Endothelial cell of hepatic sinusoid (primary cell): ENCODE results near the gene KRT83.
"Not testable (repeated sequence)": the region's sequence is repeated elsewhere in the genome, so short reads cannot be mapped to it uniquely, and the experiment has no call there.

ENCODE experiments used
- in situ Hi-C: cut with HindIII; loops from 2 replicates; pipeline ENCODE4 v1.10.0; 2017; ENCODE audit warnings: low sequenced_read_pairs

KRT83 gene

DNA sequence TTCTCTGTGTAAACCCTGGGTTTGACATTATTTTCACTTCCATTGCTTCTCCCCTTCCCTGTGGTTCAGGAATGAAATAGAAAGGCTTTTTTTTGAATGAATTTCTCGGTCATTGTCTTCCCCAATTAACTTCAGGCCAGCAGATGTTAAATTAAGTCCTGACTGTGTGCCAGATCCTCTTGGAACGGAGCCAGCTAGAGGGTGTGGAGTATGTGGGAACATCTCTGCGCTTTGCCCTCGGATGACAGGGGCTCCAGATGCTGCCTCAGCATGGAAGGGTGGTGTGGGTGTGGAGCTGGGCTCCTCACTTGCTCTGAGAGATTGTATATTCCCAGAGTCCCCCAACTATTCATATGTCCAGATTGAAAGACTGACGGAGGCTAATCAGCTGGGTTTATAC is 33.0 kb upstream of the KRT83 start:
- in situ Hi-C loops: no loop called here

DNA sequence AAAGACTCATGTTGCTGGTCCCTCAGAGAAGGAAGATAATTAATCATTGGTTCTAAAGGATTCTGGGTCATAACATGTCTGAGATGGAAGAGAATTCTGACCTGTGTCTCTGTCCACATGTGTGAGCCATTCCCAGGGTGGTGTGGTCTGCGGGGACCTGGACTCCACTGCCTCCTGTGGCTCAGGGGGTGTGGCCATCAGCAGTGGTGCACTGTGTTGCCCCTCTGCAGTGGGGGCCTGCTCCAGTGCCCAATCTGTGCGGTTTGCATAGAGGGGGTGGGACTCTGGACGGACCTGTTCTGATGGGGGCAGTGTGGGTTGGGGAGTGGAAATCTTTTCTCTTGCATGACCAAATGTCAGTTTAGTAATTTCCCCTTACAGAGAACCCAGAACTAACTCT is 32.6 kb upstream of the KRT83 start:
- in situ Hi-C loops: no loop called here

DNA sequence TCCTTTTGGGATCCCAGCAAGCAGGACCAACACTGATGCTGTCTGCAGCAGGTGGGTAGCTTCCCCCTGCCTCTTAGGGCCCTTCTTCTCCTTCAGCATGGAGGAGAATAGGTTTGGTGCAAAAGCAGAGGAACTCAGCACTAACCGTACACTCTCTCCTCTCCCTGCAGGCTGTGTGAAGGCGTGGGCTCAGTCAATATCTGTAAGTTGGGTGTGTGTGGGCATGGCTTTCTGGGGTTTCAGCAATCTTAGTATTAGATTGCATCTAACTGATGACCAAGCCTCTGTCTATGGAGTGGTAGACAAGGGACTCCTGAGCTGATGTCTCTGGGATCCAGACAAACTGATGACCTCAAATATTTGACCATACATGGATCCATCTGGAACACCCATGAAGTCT is 31.8 kb upstream of the KRT83 start:
- in situ Hi-C loops: no loop called here

DNA sequence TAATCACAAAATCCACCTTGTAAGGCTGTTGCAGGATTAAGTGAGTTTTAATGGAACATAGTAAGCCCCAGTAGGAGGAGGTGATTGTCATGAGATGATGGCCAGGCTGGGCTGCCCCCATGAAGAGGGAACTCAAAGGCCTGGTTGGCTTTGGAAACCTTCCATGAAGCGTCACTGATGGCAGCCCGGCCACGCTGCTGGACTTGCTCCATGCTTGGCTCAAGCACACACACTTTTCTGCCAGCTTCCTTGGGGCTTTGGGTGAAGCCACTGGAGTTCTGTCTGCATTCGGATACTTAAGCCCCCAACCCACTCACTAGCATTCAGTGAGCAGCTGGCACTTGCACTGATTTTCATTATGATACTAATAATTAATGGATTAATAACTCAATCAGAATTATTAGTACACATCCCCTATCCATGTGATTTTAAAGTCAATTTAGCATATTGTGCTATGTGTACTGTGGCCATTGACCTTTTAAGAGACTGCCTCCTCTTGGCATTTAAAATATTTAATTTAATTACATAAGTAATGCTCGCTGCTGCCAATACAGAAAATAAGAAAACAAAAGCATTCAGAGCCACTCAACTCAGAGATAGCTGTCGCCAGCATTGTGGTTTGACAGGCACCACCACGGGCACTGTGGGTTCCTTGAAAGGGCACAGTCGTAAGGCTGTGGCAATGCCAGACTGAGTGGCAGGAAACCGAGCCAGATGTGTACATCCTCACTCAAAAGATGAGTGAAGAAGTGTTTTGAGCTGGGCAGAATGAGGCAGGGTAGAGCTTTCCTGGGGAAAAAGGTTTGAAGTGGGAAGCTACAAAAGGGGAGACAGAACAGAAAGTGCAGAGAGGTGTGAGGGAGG is 30.2 kb upstream of the KRT83 start:
- in situ Hi-C loops: no loop called here

DNA sequence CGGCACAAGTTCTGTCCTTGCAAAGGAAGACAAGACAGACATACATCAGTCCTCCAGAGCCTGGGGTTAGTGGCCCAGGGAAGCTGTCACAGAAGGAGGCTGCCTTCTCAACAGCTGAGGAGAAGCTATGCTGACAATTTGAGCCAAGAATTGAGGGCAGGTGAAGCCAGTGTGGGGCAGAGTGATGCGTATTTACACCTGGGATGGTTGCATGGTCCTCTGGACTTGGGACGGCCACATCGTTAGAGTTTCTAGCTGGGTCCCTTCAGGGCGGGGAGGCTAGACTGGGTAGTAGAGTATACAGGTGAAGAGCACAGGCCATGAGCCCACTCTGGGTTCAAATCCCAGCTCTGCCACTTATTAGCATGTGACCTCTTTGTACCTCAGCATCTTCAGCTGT is 29.6 kb upstream of the KRT83 start:
- in situ Hi-C loops: no loop called here

DNA sequence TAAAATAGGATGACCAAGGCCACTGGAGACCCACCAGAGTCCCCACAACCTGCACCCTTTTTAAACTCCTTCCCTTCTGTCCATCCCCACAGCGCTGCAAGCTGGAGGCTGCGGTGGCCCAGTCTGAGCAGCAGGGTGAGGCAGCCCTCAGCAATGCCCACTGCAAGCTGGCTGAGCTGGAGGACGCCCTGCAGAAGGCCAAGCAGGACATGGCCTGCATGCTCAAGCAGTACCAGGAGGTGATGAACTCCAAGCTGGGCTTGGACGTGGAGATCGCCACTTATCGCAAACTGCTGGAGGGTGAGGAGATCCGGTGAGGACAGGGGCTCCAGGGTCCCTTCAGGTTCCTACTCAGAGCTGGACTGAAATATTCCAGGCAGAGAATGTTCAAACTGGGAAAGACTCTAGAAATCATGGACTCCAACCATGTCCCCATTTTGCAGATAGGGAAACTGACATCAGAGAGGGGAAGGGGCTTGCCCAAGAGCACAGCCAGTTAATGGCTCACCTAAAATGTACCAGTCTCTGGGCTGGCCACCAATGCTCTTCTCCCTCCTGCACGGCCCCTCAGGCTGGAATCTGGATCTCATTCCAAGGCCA is 28.9 kb upstream of the KRT83 start:
- in situ Hi-C loops: no loop called here

DNA sequence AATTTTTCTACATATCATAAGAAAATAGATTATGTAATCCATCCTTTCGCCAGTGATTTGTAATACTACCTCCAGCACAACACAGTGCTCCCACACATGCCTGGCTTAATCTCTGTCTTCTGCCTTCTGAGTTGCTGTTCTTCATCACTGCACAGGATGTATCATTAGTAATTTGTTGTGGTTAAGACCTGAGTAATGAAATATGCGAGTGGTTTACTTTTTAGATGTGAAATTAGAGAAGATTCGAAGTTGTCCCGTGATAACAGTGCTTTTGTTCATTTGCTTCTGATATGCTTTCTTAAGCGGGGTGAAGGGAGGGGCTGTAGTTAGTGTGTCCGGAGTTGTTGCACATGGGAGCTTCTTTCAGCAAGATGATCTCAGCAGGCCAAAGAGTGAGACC is 28.0 kb upstream of the KRT83 start:
- in situ Hi-C loops: no loop called here

DNA sequence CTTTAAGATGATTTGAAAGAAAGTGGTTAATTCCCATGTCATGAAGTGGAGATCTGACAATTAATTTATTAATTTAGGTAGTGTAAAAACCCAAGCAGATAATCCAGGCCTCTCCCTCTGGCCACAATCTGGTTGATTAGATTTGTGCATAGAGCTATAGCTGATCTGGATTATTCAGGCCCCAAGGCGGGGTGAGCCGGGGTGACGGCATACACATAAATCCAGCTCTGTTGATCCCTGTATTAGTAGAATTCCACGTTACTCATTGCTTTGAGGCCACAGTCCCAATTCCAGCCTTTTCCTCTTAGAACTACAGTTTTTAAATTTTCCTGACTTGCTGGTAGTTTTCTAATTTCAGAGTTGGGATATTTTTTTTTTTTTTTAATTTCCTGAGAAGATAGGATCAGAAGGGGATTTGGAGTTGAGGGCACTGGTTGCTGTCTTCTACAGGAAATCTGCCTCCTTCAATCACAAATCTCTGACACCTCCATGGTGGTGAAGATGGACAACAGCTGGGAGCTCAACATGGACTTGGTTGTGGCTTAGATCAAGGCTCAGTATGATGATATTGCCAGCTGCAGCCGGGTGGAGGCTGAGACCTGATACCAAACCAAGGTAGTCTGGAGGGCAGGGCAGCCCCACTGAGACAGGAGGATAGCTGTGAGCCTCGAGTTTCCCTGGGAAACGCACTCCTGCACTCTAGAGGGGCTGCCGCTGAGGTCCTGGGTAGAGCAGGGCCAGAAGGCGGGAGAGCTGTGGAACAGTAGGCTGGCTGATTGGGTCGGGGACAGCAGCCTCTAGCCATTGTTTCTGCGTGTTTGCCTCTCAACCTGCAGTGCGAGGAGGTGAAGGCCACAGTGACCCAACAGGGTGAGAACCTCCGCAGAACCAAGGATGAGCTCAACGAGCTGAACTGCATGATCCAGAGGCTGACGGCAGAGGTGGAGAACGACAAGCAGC is 26.6 kb upstream of the KRT83 start:
- in situ Hi-C loops: no loop called here

DNA sequence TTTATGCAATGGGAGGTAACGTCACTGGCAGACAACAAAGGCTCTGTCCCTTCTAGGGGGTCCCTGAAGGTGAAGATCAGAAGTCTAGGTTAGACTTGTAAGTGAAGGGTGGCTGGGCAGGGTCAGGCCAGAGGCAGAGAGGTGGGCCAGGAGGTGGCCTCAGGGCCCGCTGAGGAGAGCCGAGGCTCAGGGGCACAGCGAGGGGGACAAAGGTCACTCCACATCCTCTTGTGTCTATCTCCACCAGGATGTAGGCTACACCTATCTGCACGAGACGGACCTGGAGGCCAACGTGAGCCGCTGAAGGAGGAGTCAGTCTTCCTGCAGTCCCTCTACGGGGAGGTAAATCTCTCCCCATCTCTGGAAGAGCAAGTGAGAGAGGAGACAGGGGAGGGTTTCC is 25.8 kb upstream of the KRT83 start:
- in situ Hi-C loops: no loop called here

DNA sequence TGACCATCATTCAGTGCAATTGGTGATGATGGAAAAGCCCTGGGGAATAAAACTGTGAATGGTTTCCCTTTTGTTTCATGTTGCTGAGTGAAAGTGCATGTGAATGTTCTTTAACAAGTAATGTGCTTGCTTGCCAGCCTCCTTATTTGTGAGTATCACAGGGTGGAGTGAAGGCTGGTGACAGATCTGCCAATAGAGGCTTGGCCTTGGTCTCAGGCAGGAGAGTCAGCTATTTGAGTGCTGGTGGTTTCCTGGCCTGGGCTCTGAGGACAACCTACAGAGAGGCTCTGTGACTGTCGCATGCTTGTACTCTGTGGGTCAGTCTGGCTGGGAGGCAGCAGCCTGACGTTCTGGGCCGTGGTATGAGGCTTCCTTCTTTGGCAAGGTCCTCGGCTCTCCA is 25.4 kb upstream of the KRT83 start:
- in situ Hi-C loops: no loop called here

DNA sequence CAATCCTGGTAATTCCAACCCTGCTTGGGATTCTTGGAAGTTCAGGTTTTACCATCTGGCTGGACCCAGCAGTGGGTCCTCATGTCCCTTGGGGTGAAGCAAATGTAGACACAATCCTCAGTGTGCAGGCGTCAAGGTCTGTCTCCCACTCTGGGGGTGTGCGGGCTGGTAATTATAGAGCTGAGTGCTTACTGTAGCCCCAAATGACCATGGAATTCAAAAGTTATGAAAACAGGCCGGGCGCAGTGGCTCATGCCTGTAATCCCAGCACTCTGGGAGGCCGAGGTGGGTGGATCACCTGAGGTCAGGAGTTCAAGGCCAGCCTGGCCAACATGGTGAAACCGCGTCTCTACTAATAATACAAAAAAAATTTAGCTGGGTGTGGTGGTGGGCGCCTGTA is 23.8 kb upstream of the KRT83 start:
- in situ Hi-C loops: not testable (repeated sequence)

DNA sequence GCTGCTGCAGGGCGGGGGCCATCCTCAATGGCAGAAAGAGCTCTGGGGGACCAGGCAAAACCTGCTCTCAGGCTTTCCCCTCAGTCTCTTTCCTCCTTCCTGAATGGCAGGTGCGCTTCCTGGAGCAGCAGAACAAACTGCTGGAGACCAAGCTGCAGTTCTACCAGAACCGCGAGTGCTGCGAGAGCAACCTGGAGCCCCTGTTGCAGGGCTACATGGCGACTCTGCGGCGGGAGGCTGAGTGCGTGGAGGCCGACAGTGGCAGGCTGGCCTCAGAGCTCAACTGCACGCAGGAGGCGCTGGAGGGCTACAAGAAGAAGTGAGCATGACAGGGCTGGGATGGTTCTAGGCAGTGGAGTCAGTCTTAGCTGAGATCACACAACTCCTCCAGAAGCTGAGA is 22.9 kb upstream of the KRT83 start:
- in situ Hi-C loops: no loop called here

DNA sequence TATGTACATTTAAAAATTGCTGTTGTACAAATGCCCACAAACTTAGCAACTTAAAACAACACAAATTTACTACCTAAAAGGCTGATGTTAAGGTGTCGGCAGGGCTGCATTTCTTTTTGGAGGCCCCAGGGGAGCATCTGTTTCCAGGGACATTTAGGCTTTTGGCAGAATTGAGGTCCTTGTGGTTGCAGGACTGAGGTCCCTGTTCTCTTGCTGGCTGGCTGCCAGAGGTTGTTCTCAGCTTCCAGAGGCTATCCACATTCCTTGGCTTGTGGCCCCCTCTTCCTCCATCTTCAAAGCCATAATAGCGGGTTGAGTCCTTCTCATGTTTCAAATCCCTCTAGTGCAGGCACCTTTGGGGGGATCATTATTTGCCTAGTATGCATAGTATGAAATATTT is 22.4 kb upstream of the KRT83 start:
- in situ Hi-C loops: no loop called here

DNA sequence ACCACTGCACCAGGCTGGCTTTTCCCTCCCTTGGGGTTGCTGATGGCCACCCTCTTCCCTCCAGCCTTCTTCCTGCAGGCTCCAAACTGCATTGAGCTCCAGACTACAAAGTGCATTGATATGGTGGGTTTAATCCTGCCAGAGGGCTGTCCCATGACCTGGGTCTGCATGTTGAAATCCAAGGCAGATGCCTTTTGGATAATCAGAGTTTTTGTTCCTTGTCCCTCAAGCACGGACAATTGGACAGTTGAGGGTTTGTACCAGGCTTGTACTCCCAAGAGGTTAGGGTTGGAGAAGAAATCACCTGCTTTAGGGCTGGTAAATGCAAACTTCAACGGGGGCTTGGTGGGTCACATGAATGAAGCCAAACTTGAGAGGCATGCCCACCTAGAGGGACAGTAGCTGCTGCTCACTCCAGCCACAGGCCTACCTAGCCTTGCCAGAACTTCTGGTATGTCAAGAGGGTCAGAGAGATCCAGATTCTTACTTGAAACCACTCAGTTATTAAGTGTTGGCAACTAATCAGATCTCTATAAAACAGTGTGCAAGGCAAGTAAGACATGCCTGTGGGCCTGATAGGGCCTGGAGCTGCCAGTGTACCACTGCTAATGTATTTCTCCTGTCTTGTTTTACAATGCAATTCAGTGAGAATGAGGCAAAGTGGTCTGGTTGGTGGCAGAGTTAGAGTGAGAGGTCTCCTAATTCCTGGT is 21.7 kb upstream of the KRT83 start:
- in situ Hi-C loops: no loop called here

DNA sequence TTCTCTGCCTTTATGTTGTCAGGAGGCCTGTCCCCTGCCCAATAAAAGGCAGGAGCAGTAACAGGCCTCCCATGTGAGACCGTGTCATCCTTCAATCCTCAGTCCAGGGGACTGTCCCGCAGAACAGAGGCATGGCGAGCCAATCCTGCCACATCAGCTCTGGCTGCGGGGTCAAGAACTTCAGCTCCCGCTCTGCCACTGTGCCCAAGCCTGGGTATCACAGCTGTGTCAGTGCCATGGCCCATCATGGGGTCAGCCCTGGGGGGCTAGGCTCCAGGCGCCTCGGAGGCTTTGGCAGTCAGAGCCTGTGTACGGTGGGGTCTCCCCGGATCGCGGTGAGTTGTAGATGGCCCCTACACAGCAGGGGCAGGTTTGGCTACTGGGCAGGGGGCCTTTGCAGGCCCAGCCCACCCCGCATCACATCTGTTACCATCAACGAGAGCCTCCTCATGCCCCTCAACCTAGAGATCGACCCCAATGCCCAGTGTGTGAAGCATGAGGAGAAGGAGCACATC is 19.9 kb upstream of the KRT83 start:
- in situ Hi-C loops: no loop called here

DNA sequence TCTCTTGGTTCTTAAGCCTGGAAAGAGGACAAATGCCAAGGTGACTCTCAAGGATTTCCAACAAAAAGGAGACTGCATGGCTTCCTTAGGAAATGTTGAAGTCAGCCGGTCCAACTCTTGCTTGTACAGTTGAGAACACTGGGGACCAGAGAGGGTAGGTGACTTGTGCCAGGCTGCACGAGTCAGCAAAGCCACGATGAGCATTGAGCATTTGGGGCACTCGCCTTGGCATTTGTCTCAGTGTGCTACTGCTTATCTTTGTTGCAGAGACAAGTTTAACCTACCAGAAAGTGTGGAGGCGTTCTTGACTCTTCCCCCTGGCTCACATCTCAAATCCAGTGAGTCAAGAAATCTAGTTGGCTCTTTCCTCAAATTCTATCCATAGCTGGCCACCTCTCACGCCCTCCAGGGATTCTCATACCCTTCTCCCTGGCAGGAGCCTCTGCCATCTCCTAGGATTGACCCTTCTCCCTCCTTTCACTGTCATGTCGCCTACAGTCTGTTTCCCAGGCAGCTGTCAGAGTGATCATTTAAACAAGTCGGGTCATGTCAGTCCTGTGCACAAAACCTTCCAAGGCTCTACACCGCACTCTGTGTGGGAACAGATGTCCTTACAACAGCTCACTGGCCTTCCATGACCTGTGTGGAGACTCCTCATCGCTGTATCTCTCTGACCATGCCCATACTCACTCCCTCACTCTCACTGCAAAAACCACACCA is 17.2 kb upstream of the KRT83 start:
- in situ Hi-C loops: no loop called here

DNA sequence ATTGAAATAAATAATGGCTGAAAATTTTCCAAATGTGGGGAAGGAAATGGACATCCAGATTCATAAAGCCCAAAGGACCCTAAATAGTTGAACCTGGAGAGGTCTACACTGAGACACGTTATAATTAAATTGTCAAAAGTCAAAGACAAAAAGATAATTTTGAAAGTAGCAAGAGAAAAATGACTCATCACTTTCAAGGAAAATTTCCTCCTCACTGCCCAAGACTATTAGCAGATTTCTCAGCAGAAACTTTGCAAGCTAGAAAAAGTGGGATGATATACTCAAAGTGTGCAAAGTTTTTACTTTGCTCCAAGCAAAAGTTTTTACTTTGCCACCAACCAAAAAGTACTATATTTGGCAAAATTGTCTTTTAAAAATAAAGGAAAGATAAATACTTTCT is 15.9 kb upstream of the KRT83 start:
- in situ Hi-C loops: no loop called here

DNA sequence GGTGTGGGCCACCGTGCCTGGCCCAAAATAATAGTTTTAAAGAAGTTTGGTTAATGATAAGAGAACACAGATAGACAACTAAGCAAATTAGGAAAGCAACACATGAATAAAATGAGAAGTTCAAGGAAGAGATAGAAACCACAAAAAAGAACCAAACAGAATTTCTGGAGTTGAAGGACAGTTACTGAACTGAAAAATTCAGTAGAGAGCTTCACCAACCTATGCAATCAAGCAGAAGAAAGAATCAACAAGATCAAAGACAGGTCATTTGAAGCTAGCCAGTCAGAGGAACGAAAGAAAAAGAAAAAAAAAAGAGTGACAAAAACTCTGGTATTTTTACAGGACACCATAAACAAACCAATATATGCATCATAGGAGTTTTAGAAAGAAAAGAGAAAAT is 15.4 kb upstream of the KRT83 start:
- in situ Hi-C loops: no loop called here

DNA sequence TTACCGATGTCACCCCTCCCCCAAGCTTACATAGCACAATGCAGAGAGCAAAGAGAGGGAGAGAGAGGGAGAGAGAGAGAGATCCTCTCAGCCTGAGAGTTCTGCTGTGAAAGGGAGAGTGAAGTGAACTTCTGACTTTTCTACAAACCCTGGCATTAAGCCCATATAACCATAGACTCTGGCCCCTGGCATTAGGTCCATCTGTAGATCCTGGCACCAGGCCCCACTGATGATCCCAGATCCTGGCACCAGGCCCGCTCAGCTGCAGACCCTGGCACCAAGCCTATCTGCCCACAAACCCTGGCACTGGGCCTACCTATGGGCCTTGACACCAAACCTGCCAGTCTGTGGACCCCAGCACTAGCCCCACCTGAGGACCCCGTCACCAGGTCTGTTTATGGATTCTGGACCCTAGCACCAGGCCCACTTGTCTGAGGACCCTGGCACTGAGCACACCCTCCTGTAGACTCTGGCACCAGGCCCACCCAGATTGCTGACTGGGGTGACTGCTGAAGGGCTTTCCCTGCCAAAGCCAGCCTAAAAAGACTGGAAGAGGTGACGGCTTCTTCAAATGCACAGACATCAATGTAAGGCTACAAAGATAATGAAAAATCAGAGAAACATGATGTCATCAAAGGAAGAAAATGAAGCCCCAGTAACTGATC is 14.5 kb upstream of the KRT83 start:
- in situ Hi-C loops: no loop called here

DNA sequence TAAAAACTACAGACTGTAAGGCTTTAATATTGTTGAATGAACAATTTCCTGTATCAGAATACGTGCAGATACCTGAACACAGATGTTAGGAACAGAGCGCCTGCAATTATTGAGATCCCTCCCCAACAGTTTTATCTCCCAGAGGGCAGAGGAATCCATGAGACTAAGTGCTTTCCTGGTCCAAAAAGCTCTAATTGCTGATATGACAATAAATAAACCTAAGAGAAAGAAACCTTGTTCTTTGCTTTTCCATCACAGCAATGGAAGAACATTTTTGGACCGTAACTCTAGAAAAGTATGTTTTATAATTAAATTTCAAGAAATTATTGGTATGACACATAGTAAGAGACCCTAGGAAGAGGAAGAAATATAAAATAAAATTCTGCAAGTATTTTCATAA is 13.0 kb upstream of the KRT83 start:
- in situ Hi-C loops: no loop called here
